ENCODE results near the gene UBB. TPM values are rescaled to one million over a fixed set of nuclear protein-coding genes. Genes with fewer than 3 reads are reported as not detected.

Gene UBB
- total RNA-seq, 1 experiment from 2014 or later, result 2,044 TPM

DNA sequence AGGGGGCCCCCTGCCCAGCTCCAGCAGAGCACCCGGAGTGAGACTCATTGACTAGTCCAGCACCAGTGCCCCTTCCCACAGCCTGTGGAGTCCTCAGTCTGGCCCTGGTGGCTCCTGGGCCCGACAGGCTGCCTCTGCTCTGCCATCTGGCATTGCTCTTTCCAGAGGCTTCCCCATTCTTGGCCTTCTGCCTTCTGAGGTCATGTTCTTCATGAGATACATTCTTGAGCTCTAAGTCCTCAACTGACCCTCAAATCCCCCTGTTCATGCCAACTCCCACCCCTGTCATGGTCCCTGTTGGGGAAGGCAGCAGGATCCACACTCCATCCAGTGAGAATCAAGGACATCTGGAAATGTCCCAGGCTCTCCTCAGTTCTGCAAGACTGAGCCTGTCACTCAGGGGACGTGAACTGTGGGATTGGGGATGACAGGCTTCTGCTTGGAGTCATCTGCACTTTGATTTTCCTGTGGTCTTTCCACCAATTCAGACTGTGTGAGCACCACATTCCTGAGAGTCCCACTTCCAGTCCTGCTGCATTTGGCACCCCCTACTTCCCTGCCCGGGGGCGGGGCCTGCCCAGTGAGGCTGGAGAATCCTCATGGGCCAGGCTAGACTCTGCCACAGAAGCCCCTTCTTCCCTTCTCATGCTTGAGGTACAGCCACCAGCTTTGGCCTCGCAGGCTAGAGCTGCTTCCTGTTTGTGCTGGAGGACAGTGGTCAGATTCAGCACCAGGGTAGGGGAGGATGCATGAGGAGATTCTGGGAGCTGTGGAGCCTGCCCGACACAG, 37.2 kb downstream of the UBB start:
- TF ChIP-seq EZH2 (IDR thresholded peaks at IDR 0.05; ENCODE audit: low read depth), result no peak
- no peak for TF ChIP-seq CTCF (conservative IDR thresholded peaks at IDR 0.05)
- peak overlapping the region; percentile 28; the same call in 1 of the 2 replicates for H3K4me2 ChIP-seq
- no peak overlapping the region for H3K4me3 ChIP-seq
- ChIA-PET POLR2A (ENCODE audit: unreplicated experiment) (interaction anchor here (0.6 kb wide), 2 partner anchors 63 to 166 kb away, joined by 5 to 21 read pairs; no protein-coding TSS in a partner anchor), CTCF (interaction anchor here (0.5 kb wide), 1 partner anchor 362 kb away, joined by 8 read pairs; no protein-coding TSS in a partner anchor)
- peaks cover 38% of the 10 kb centered on the region for H3K4me1 ChIP-seq (replicated peaks; ENCODE audit: insufficient read depth)
- no peaks in the 10 kb centered on the region for H3K9me3 ChIP-seq (ENCODE audit: insufficient read depth, low read depth)
- H2AFZ ChIP-seq, result no peak overlapping the region
- intact Hi-C loops (cut with micrococcal nuclease; ENCODE audit: unreplicated experiment), result loop anchor here (2.0 kb wide), 1 partner anchor 21 kb away; no protein-coding TSS in a partner anchor
- peak overlapping the region; percentile 71 for H3K27ac ChIP-seq
- H3K36me3 ChIP-seq (ENCODE audit: low read depth), result no peaks in the 10 kb centered on the region
- H4K20me1 ChIP-seq (ENCODE audit: insufficient read depth), result no peaks in the 10 kb centered on the region
- no TSS peak for BruUV-seq (replicated peaks)
- no peaks in the 10 kb centered on the region for H3K27me3 ChIP-seq (ENCODE audit: insufficient read depth, low read depth)
- no peaks in the 10 kb centered on the region for H3K79me2 ChIP-seq (ENCODE audit: low read depth)
- peak; percentile 47 to 54 for DNase-seq
- H3F3A ChIP-seq (ENCODE audit: insufficient read depth, low read depth), result peaks cover 26% of the 10 kb centered on the region
- no peaks in the 10 kb centered on the region for H3K9me2 ChIP-seq (ENCODE audit: insufficient read depth)

DNA sequence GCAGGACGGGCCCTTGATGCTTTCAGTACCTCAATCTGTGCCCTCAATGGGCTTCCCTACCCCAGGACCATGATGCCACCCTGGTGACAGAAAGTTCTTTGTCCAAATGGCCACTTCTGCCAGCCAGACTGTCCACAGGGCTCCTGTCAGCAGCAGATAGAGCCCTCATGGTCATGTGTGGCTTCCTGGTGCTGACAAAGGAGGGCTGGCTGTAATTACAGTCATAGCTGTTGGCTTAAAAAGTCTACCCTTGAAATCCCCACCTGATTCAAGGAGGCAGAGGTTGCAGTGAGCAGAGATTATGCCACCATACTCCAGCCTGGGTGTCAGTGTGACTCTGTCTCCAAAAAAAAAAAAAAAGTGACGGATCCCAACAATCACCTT, 37.8 kb downstream of the UBB start:
- ChIA-PET CTCF (interaction anchor here (0.5 to 1.2 kb wide), 2 partner anchors 20 to 22 kb away, joined by 3 to 4 read pairs; no protein-coding TSS in a partner anchor), POLR2A (ENCODE audit: unreplicated experiment) (interaction anchor here (0.6 to 0.7 kb wide), 4 partner anchors 10 to 420 kb away, joined by 3 to 8 read pairs (median 4); no protein-coding TSS in a partner anchor)
- Histone ChIP-seq H3K9me2 (ENCODE audit: insufficient read depth) (no peaks in the 10 kb centered on the region), H3K9me3 (ENCODE audit: insufficient read depth, low read depth) (no peaks in the 10 kb centered on the region), H3K4me1 (replicated peaks; ENCODE audit: insufficient read depth) (peaks cover 38% of the 10 kb centered on the region), H3K79me2 (ENCODE audit: low read depth) (no peaks in the 10 kb centered on the region), H3K4me2 (peak overlapping the region; percentile 56; the same call in 1 of the 2 replicates), H3K36me3 (ENCODE audit: low read depth) (no peaks in the 10 kb centered on the region), H3K27me3 (ENCODE audit: insufficient read depth, low read depth) (no peaks in the 10 kb centered on the region), H4K20me1 (ENCODE audit: insufficient read depth) (no peaks in the 10 kb centered on the region), H3F3A (ENCODE audit: insufficient read depth, low read depth) (peaks cover 26% of the 10 kb centered on the region), H2AFZ (no peak overlapping the region), H3K4me3 (no peak overlapping the region), H3K27ac (peak overlapping the region; percentile 71)
- no peak for TF ChIP-seq CTCF (conservative IDR thresholded peaks at IDR 0.05)
- no peak for DNase-seq
- intact Hi-C loops (cut with micrococcal nuclease; ENCODE audit: unreplicated experiment), result loop anchor here (1.0 to 2.0 kb wide), 2 partner anchors 20 to 32 kb away; no protein-coding TSS in a partner anchor
- BruUV-seq (replicated peaks), result no TSS peak

DNA sequence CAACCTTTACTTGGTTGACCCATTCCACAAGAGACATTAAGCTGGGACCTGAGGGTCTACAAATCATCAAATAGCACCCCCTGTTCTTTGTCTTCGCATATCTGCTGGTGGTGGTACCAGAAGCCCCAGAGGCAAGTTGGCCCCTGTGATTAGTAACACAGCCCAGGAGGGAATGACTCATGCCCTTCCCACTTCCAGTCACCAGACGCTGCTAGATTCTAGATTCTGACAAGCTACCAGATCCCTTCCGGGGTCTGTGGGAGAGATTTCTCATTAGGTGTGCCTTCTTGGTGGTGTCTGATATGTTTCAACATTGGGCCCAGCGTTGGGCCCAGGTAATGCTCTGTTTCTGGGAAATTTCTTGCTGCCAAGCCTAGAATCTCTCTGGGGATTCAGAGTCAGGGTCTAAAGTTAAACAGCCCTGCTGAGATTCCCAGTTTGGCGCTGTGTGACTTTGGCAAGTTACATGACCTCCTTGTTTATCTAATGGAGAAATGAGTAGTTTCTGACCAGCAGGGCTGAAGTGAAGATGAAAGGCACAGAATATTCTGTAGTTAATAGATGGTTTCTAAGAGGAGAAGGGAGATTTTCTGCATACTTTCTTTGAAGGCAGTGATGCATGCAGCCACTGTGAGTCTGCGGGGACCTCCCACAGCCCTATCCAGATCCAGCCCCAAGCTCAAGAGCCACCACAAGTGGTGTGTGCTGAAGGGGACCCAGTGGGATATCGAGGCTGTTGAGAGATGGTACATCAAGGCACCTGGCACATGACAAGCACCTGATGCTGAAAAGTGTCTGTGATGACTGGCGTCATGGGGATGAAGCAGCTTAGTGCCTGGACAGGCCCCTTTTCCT, 38.4 kb downstream of the UBB start:
- H3K9me3 ChIP-seq (ENCODE audit: insufficient read depth, low read depth), result no peaks in the 10 kb centered on the region
- DNase-seq, result peak; percentile 66 to 81
- CTCF ChIA-PET, result interaction anchor here (0.5 to 1.2 kb wide), 2 partner anchors 19 to 22 kb away, joined by 3 to 4 read pairs; no protein-coding TSS in a partner anchor
- peak overlapping the region; percentile 52; the same call in 1 of the 2 replicates for H2AFZ ChIP-seq
- peak overlapping the region; percentile 22; the same call in 1 of the 2 replicates for H3K4me3 ChIP-seq
- intact Hi-C loops (cut with micrococcal nuclease; ENCODE audit: unreplicated experiment), result loop anchor here (1.0 to 2.0 kb wide), 2 partner anchors 20 to 33 kb away; no protein-coding TSS in a partner anchor
- no peaks in the 10 kb centered on the region for H4K20me1 ChIP-seq (ENCODE audit: insufficient read depth)
- no peak for TF ChIP-seq CTCF (conservative IDR thresholded peaks at IDR 0.05)
- no peak for TF ChIP-seq EZH2 (IDR thresholded peaks at IDR 0.05; ENCODE audit: low read depth)
- no peaks in the 10 kb centered on the region for H3K27me3 ChIP-seq (ENCODE audit: insufficient read depth, low read depth)
- H3K4me2 ChIP-seq, result peak overlapping the region; percentile 56
- H3K36me3 ChIP-seq (ENCODE audit: low read depth), result no peaks in the 10 kb centered on the region
- H3F3A ChIP-seq (ENCODE audit: insufficient read depth, low read depth), result peaks cover 26% of the 10 kb centered on the region
- peak overlapping the region; percentile 71 for H3K27ac ChIP-seq
- BruUV-seq (replicated peaks), result TSS peak; percentile 78
- no peaks in the 10 kb centered on the region for H3K79me2 ChIP-seq (ENCODE audit: low read depth)
- H3K9me2 ChIP-seq (ENCODE audit: insufficient read depth), result no peaks in the 10 kb centered on the region
- peaks cover 38% of the 10 kb centered on the region for H3K4me1 ChIP-seq (replicated peaks; ENCODE audit: insufficient read depth)
- POLR2A ChIA-PET (ENCODE audit: unreplicated experiment), result interaction anchor here (0.6 to 0.7 kb wide), 3 partner anchors 9 to 420 kb away, joined by 3 to 8 read pairs (median 4); no protein-coding TSS in a partner anchor
